NCI-H82 (cell line): ENCODE measurements around the gene NRXN3.

Experiments used
- DNase-seq: peaks from one replicate; lab custom pipeline; 2025; lab: John Stamatoyannopoulos, UW

Gene NRXN3

GRCh38 chr14:79418649-79419415 lies 1248.7 kb downstream of the NRXN3 start:
- DNase-seq, result no peak

GRCh38 chr14:79419571-79420327 lies 1249.6 kb downstream of the NRXN3 start:
- no peak for DNase-seq

GRCh38 chr14:79420725-79421124 lies 1250.6 kb downstream of the NRXN3 start:
- DNase-seq, result no peak

GRCh38 chr14:79421811-79422210 lies 1251.6 kb downstream of the NRXN3 start:
- DNase-seq, result no peak

- no peak for DNase-seq
Measured at GRCh38 chr14:79424462-79424861, 1254.3 kb downstream of the NRXN3 start.

- DNase-seq, result no peak
Measured at GRCh38 chr14:79426103-79426755, 1256.1 kb downstream of the NRXN3 start.

- no peak for DNase-seq
Measured at GRCh38 chr14:79432640-79433039, 1262.5 kb downstream of the NRXN3 start.

GRCh38 chr14:79436335-79436734 lies 1266.2 kb downstream of the NRXN3 start:
- DNase-seq, result no peak

GRCh38 chr14:79437951-79438350 lies 1267.8 kb downstream of the NRXN3 start:
- no peak for DNase-seq

GRCh38 chr14:79438696-79439342 lies 1268.6 kb downstream of the NRXN3 start:
- no peak for DNase-seq

- no peak for DNase-seq
Measured at GRCh38 chr14:79442786-79443185, 1272.6 kb downstream of the NRXN3 start.

GRCh38 chr14:79443602-79444001 lies 1273.4 kb downstream of the NRXN3 start:
- DNase-seq, result no peak

GRCh38 chr14:79448960-79449359 lies 1278.8 kb downstream of the NRXN3 start:
- no peak for DNase-seq

GRCh38 chr14:79451601-79452000 lies 1281.4 kb downstream of the NRXN3 start:
- DNase-seq, result peak; percentile 58

GRCh38 chr14:79453276-79453675 lies 1283.1 kb downstream of the NRXN3 start:
- DNase-seq, result no peak

GRCh38 chr14:79464468-79464867 lies 1294.3 kb downstream of the NRXN3 start:
- no peak for DNase-seq

- DNase-seq, result no peak
Measured at GRCh38 chr14:79465651-79466050, 1295.5 kb downstream of the NRXN3 start.

GRCh38 chr14:79466938-79467527 lies 1296.9 kb downstream of the NRXN3 start:
- DNase-seq, result no peak

GRCh38 chr14:79467835-79468234 lies 1297.7 kb downstream of the NRXN3 start:
- DNase-seq, result no peak

GRCh38 chr14:79468486-79468885 lies 1298.3 kb downstream of the NRXN3 start:
- peak; percentile 24 for DNase-seq

GRCh38 chr14:79473651-79474050 lies 1303.5 kb downstream of the NRXN3 start:
- DNase-seq, result no peak
